ENCODE measurements around the gene NPFFR2. TPM values are rescaled to one million over a fixed set of nuclear protein-coding genes. Genes with fewer than 3 reads are reported as not detected.

Gene NPFFR2
- total and polyA plus RNA-seq, 2 experiments from 2014 or later: 0.28 to 2.9 TPM

- Mint-ChIP-seq H3K9me3 (no peaks in the 10 kb centered on the region), H3K4me3 (no peak overlapping the region), H3K4me1 (no peaks in the 10 kb centered on the region), H3K27ac (no peak overlapping the region), H3K27me3 (ENCODE audit: insufficient read depth, low read depth, poor library complexity) (no peaks in the 10 kb centered on the region), H3K36me3 (ENCODE audit: low read depth) (no peaks in the 10 kb centered on the region)
- no peaks in the 10 kb centered on the region for H3K36me3 ChIP-seq (ENCODE audit: insufficient read depth)
- no peaks in the 10 kb centered on the region for H3K27me3 ChIP-seq (ENCODE audit: insufficient read depth)
- ATAC-seq (no peak), DNase-seq (ENCODE audit: low spot score) (no peak)
- no peak overlapping the region for H3K4me3 ChIP-seq
- H3F3A ChIP-seq (replicated peaks; ENCODE audit: low read depth): no peaks in the 10 kb centered on the region
- no peaks in the 10 kb centered on the region for H4K20me1 ChIP-seq (replicated peaks; ENCODE audit: insufficient read depth)
- H3K4me1 ChIP-seq (ENCODE audit: insufficient read depth): no peaks in the 10 kb centered on the region
- H2AFZ ChIP-seq: no peak overlapping the region
- H3K79me2 ChIP-seq (replicated peaks; ENCODE audit: insufficient read depth): no peaks in the 10 kb centered on the region
- no peak for TF ChIP-seq REST (IDR thresholded peaks at IDR 0.05; ENCODE audit: unreplicated experiment)
- no peak for TF ChIP-seq ZNF462 (CRISPR knock-in tag; IDR thresholded peaks at IDR 0.05)
- TF ChIP-seq CREB1 (CRISPR knock-in tag; IDR thresholded peaks at IDR 0.05; ENCODE audit: low read depth): no peak
- no peak for TF ChIP-seq EZH2 (IDR thresholded peaks at IDR 0.05; ENCODE audit: low read depth, unreplicated experiment)
- no peak for TF ChIP-seq CTCF (conservative IDR thresholded peaks at IDR 0.05; ENCODE audit: low read depth in 2 of 2)
- TF ChIP-seq EZH2phosphoT487 (IDR thresholded peaks at IDR 0.05; ENCODE audit: unreplicated experiment): no peak
- no peak for TF ChIP-seq JUNB (IDR thresholded peaks at IDR 0.05; ENCODE audit: unreplicated experiment)
- TF ChIP-seq ZNF114 (CRISPR knock-in tag; IDR thresholded peaks at IDR 0.05): no peak
- TF ChIP-seq POLR2AphosphoS5 (IDR thresholded peaks at IDR 0.05; ENCODE audit: low read depth): no peak
- TF ChIP-seq STAT1 (IDR thresholded peaks at IDR 0.05; ENCODE audit: unreplicated experiment): no peak
- no peak for TF ChIP-seq NANOG (IDR thresholded peaks at IDR 0.05; ENCODE audit: borderline replicate concordance)
- TF ChIP-seq ETS1 (IDR thresholded peaks at IDR 0.05): no peak
- no peak for TF ChIP-seq ZNF331 (CRISPR knock-in tag; IDR thresholded peaks at IDR 0.05; ENCODE audit: low read depth)
- H3K4me2 ChIP-seq: no peak overlapping the region
- H3K27ac ChIP-seq (ENCODE audit: low read depth): no peak overlapping the region
- 0 out of 2 replicates have a peak, but pooled peaks cover 7% of the 10 kb centered on the region for H3K9me2 ChIP-seq (ENCODE audit: insufficient read depth)
These were observed 9.2 kb upstream of the NPFFR2 start for GRCh38 chr4:72022553-72022952.

All from GM23338 (cell line).